Activated CD8-positive, alpha-beta T cell treated with anti-CD3 and anti-CD28 coated beads for 36 hours (primary cell): Measurements from ENCODE around the gene GABRP. TPM values are rescaled to one million over a fixed set of nuclear protein-coding genes. Genes with fewer than 3 reads are reported as not detected.

Experiments used
- ATAC-seq: fragments of 200-7000 bp; cut with Tn5 transposase; one replicate; pipeline ENCODE4 v1.10.0; 2021; ENCODE audit warnings: mild to moderate bottlenecking, moderate library complexity
- CTCF ChIA-PET: fragments of 350-600 bp; sonication (Branson Sonifier 250); formaldehyde crosslinking; loops from one replicate; lab custom pipeline; 2021; ENCODE audit warnings: antibody characterized with exemption; lab: Charles Lee
- POLR2A ChIA-PET: fragments of 350-600 bp; sonication (Branson Sonifier 250); formaldehyde crosslinking; loops from one replicate; lab custom pipeline; 2021; ENCODE audit warnings: antibody characterized with exemption; lab: Charles Lee
- DNase-seq: peaks from one replicate; pipeline ENCODE4 v3.0.0-alpha.2; 2020
- H3K27ac Mint-ChIP-seq: one replicate; pipeline ENCODE4 v1.8.0; 2021; ENCODE audit warnings: mild to moderate bottlenecking, mixed read lengths
- H3K27me3 Mint-ChIP-seq: one replicate; pipeline ENCODE4 v1.8.0; 2021; ENCODE audit warnings: mixed read lengths
- H3K36me3 Mint-ChIP-seq: one replicate; pipeline ENCODE4 v1.8.0; 2021; ENCODE audit warnings: low read depth, mixed read lengths
- H3K4me1 Mint-ChIP-seq: one replicate; pipeline ENCODE4 v1.8.0; 2021; ENCODE audit warnings: low read depth, mixed read lengths
- H3K4me3 Mint-ChIP-seq: one replicate; pipeline ENCODE4 v1.8.0; 2021; ENCODE audit warnings: mild to moderate bottlenecking, moderate library complexity, mixed read lengths
- H3K9me3 Mint-ChIP-seq: one replicate; pipeline ENCODE4 v1.8.0; 2021; ENCODE audit warnings: mixed read lengths
- CTCF ChIP-seq: fragments of 200-600 bp; IDR thresholded peaks from one replicate; pipeline ENCODE4 v1.8.0; 2022; ENCODE audit warnings: antibody characterized with exemption, mild to moderate bottlenecking
- intact Hi-C: fragments of 100-400 bp; cut with micrococcal nuclease; formaldehyde crosslinking; loops from one replicate; pipeline ENCODE4 v1.10.0; 2022
- total RNA-seq, 2 experiments: library from RNA; stranded (reverse); gene quantifications; one replicate each; pipeline ENCODE4 v1.2.3, GENCODE V29; 2021

Gene GABRP
- total RNA-seq, 2 experiments from 2014 or later, result not detected

- intact Hi-C loops, result loop anchor here (10.0 kb wide), 1 partner anchor 588 kb away; no protein-coding TSS in a partner anchor
- TF ChIP-seq CTCF, result no peak
- ATAC-seq, result no peak
- H3K27me3 Mint-ChIP-seq, result peaks cover 33% of the 10 kb centered on the region
- ChIA-PET POLR2A (no interaction called here), CTCF (interaction anchor here (1.3 to 2.4 kb wide), 4 partner anchors 12 to 596 kb away, joined by 3 to 12 read pairs (median 5); no protein-coding TSS in a partner anchor)
- no peaks in the 10 kb centered on the region for H3K36me3 Mint-ChIP-seq
- no peak for DNase-seq
- H3K9me3 Mint-ChIP-seq, result no peaks in the 10 kb centered on the region
- H3K4me1 Mint-ChIP-seq, result peaks cover 3% of the 10 kb centered on the region
- H3K27ac Mint-ChIP-seq, result no peak overlapping the region
- no peak overlapping the region for H3K4me3 Mint-ChIP-seq
These were observed 37.2 kb upstream of the GABRP start for GRCh38 chr5:170746075-170746960.

- Mint-ChIP-seq H3K36me3 (no peaks in the 10 kb centered on the region), H3K9me3 (no peaks in the 10 kb centered on the region), H3K27me3 (peaks cover 33% of the 10 kb centered on the region), H3K27ac (no peak overlapping the region), H3K4me1 (peaks cover 3% of the 10 kb centered on the region), H3K4me3 (no peak overlapping the region)
- intact Hi-C loops, result loop anchor here (10.0 kb wide), 1 partner anchor 588 kb away; no protein-coding TSS in a partner anchor
- CTCF ChIA-PET, result interaction anchor here (1.3 kb wide), 1 partner anchor 44 kb away, joined by 5 read pairs; no protein-coding TSS in a partner anchor
- no peak for ATAC-seq
- TF ChIP-seq CTCF, result no peak
- POLR2A ChIA-PET, result no interaction called here
- no peak for DNase-seq
These were observed 36.6 kb upstream of the GABRP start for GRCh38 chr5:170746961-170747340.

- H3K27ac Mint-ChIP-seq, result no peak overlapping the region
- ChIA-PET CTCF (interaction anchor here (0.6 to 1.3 kb wide), 2 partner anchors 27 to 44 kb away, joined by 3 to 5 read pairs; no protein-coding TSS in a partner anchor), POLR2A (no interaction called here)
- H3K27me3 Mint-ChIP-seq, result peaks cover 33% of the 10 kb centered on the region
- no peak overlapping the region for H3K4me3 Mint-ChIP-seq
- TF ChIP-seq CTCF, result no peak
- no peaks in the 10 kb centered on the region for H3K9me3 Mint-ChIP-seq
- H3K36me3 Mint-ChIP-seq, result no peaks in the 10 kb centered on the region
- no peak for ATAC-seq
- intact Hi-C loops, result loop anchor here (10.0 kb wide), 1 partner anchor 587 kb away; no protein-coding TSS in a partner anchor
- DNase-seq, result no peak
- H3K4me1 Mint-ChIP-seq, result peaks cover 3% of the 10 kb centered on the region
These were observed 36.2 kb upstream of the GABRP start for GRCh38 chr5:170747357-170747756.

- TF ChIP-seq CTCF, result no peak
- peaks cover 35% of the 10 kb centered on the region for H3K27me3 Mint-ChIP-seq
These were observed 35.7 kb upstream of the GABRP start for GRCh38 chr5:170747851-170748250.

More at GRCh38 chr5:170747851-170748250, 35.7 kb upstream of the GABRP start:
- H3K9me3 Mint-ChIP-seq, result no peaks in the 10 kb centered on the region
- H3K27ac Mint-ChIP-seq, result no peak overlapping the region
- no peaks in the 10 kb centered on the region for H3K36me3 Mint-ChIP-seq
- peaks cover 3% of the 10 kb centered on the region for H3K4me1 Mint-ChIP-seq
- DNase-seq (no peak), ATAC-seq (no peak)
- CTCF ChIA-PET, result interaction anchor here (0.6 to 0.7 kb wide), 2 partner anchors 28 to 1935 kb away, joined by 3 read pairs; no protein-coding TSS in a partner anchor
- intact Hi-C loops, result loop anchor here (10.0 kb wide), 1 partner anchor 587 kb away; no protein-coding TSS in a partner anchor
- no peak overlapping the region for H3K4me3 Mint-ChIP-seq
- POLR2A ChIA-PET, result no interaction called here
